Progenitor cell of endocrine pancreas (in vitro differentiated cells): ENCODE data around the gene DUSP9. TPM values are rescaled to one million over a fixed set of nuclear protein-coding genes. Genes with fewer than 3 reads are reported as not detected.

Experiments
- DNase-seq: peaks from one replicate; pipeline ENCODE4 v3.0.0; 2021; ENCODE audit warnings: low spot score; ENCODE audit not compliant: unreplicated experiment
- H3K27ac Mint-ChIP-seq: 2 replicates; pipeline ENCODE4 v1.8.0; 2021; ENCODE audit warnings: mild to moderate bottlenecking, moderate library complexity, mixed read lengths
- H3K27me3 Mint-ChIP-seq: 2 replicates; pipeline ENCODE4 v1.8.0; 2021; ENCODE audit warnings: mixed read lengths
- H3K36me3 Mint-ChIP-seq: 2 replicates; pipeline ENCODE4 v1.8.0; 2022; ENCODE audit warnings: mixed read lengths; ENCODE audit not compliant: insufficient read depth
- H3K4me1 Mint-ChIP-seq: 2 replicates; pipeline ENCODE4 v1.8.0; 2021; ENCODE audit warnings: low read depth, mixed read lengths
- H3K4me3 Mint-ChIP-seq: 2 replicates; pipeline ENCODE4 v1.8.0; 2021; ENCODE audit warnings: low read depth, mild to moderate bottlenecking, moderate library complexity, mixed read lengths
- H3K9me3 Mint-ChIP-seq: 2 replicates; pipeline ENCODE4 v1.8.0; 2021; ENCODE audit warnings: low read depth, mixed read lengths
- CTCF ChIP-seq: fragments of 200-600 bp; sonication (generic); IDR thresholded peaks from one replicate; pipeline ENCODE4 v1.5.0; 2021; ENCODE audit warnings: antibody characterized with exemption, mild to moderate bottlenecking; ENCODE audit not compliant: unreplicated experiment
- total RNA-seq: library from RNA; stranded (reverse); gene quantifications from 2 replicates; pipeline ENCODE4 v1.2.1, GENCODE V29; 2021

Gene DUSP9
- total RNA-seq, 1 donor from 2014 or later = 36.5 TPM

- H3K4me3 Mint-ChIP-seq = no peak overlapping the region
- no peaks in the 10 kb centered on the region for H3K9me3 Mint-ChIP-seq
- no peak for DNase-seq
- no peak overlapping the region for H3K27ac Mint-ChIP-seq
- H3K36me3 Mint-ChIP-seq = no peaks in the 10 kb centered on the region
- TF ChIP-seq CTCF = no peak
- peaks cover 11% of the 10 kb centered on the region for H3K27me3 Mint-ChIP-seq
- peaks cover 18% of the 10 kb centered on the region for H3K4me1 Mint-ChIP-seq
Observed at GRCh38 chrX:153640045-153640686, 6.8 kb upstream of the DUSP9 start.

- peaks cover 11% of the 10 kb centered on the region for H3K27me3 Mint-ChIP-seq
- peaks cover 21% of the 10 kb centered on the region for H3K4me1 Mint-ChIP-seq
- H3K27ac Mint-ChIP-seq = no peak overlapping the region
- no peak overlapping the region for H3K4me3 Mint-ChIP-seq
- no peak for DNase-seq
- TF ChIP-seq CTCF = no peak
- H3K9me3 Mint-ChIP-seq = no peaks in the 10 kb centered on the region
- H3K36me3 Mint-ChIP-seq = no peaks in the 10 kb centered on the region
Observed at GRCh38 chrX:153640736-153641575, 6.0 kb upstream of the DUSP9 start.

GRCh38 chrX:153641627-153642026 lies 5.4 kb upstream of the DUSP9 start:
- DNase-seq = no peak
- no peak overlapping the region for H3K27ac Mint-ChIP-seq
- H3K27me3 Mint-ChIP-seq = peaks cover 11% of the 10 kb centered on the region
- H3K36me3 Mint-ChIP-seq = no peaks in the 10 kb centered on the region
- TF ChIP-seq CTCF = no peak
- H3K9me3 Mint-ChIP-seq = no peaks in the 10 kb centered on the region
- peak overlapping the region; percentile 37 for H3K4me3 Mint-ChIP-seq
- H3K4me1 Mint-ChIP-seq = peaks cover 22% of the 10 kb centered on the region

GRCh38 chrX:153642051-153642654 lies 4.8 kb upstream of the DUSP9 start:
- no peak for DNase-seq
- no peak overlapping the region for H3K4me3 Mint-ChIP-seq
- H3K27me3 Mint-ChIP-seq = peaks cover 11% of the 10 kb centered on the region

More at GRCh38 chrX:153642051-153642654, 4.8 kb upstream of the DUSP9 start:
- H3K27ac Mint-ChIP-seq = no peak overlapping the region
- TF ChIP-seq CTCF = no peak
- H3K4me1 Mint-ChIP-seq = peaks cover 22% of the 10 kb centered on the region
- H3K9me3 Mint-ChIP-seq = no peaks in the 10 kb centered on the region
- H3K36me3 Mint-ChIP-seq = no peaks in the 10 kb centered on the region
